Memory B cell (primary cell): ENCODE data around the gene RBBP8NL.
"Not testable (repeated sequence)": the region's sequence is repeated elsewhere in the genome, so short reads cannot be mapped to it uniquely, and the experiment has no call there.

ENCODE experiments used
- ATAC-seq: fragments of 150-1000 bp; cut with Tn5 transposase; 2 replicates; pipeline ENCODE4 v1.10.0; 2021; ENCODE audit warnings: low read depth, mild to moderate bottlenecking, moderate library complexity
- DNase-seq, 2 donors: peaks; one replicate each; pipeline ENCODE4 v3.0.0; 2022; ENCODE audit warnings: low spot score in 2 of 2
- H3K27ac Mint-ChIP-seq: one replicate; pipeline ENCODE4 v1.8.0; 2022; ENCODE audit warnings: mild to moderate bottlenecking, moderate library complexity, mixed read lengths
- H3K27me3 Mint-ChIP-seq: one replicate; pipeline ENCODE4 v1.8.0; 2022; ENCODE audit warnings: mixed read lengths
- H3K36me3 Mint-ChIP-seq: one replicate; pipeline ENCODE4 v1.8.0; 2022; ENCODE audit warnings: mild to moderate bottlenecking, mixed read lengths
- H3K4me1 Mint-ChIP-seq: one replicate; pipeline ENCODE4 v1.8.0; 2022; ENCODE audit warnings: mixed read lengths
- H3K4me3 Mint-ChIP-seq: one replicate; pipeline ENCODE4 v1.8.0; 2022; ENCODE audit warnings: mild to moderate bottlenecking, moderate library complexity, mixed read lengths
- H3K9me3 Mint-ChIP-seq: one replicate; pipeline ENCODE4 v1.8.0; 2022; ENCODE audit warnings: mixed read lengths

RBBP8NL gene

DNA sequence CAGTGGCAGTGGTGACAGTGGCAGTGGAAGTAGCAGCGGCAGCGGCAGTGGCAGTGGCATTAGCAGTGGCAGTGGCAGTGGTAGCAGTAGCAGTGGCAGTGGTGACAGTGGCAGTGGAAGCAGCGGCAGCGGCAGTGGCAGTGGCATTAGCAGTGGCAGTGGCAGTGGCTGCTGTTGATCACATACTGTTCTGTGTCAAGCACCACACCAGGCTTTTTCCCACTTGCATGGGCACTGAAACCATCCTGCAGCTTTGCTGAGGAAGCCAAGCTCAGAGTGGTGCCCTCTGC is 1.3 kb downstream of the RBBP8NL start:
- H3K4me3 Mint-ChIP-seq, ATAC-seq, DNase-seq, H3K27ac Mint-ChIP-seq, H3K4me1 Mint-ChIP-seq, H3K9me3 Mint-ChIP-seq, H3K27me3 Mint-ChIP-seq, H3K36me3 Mint-ChIP-seq: not testable (repeated sequence)

DNA sequence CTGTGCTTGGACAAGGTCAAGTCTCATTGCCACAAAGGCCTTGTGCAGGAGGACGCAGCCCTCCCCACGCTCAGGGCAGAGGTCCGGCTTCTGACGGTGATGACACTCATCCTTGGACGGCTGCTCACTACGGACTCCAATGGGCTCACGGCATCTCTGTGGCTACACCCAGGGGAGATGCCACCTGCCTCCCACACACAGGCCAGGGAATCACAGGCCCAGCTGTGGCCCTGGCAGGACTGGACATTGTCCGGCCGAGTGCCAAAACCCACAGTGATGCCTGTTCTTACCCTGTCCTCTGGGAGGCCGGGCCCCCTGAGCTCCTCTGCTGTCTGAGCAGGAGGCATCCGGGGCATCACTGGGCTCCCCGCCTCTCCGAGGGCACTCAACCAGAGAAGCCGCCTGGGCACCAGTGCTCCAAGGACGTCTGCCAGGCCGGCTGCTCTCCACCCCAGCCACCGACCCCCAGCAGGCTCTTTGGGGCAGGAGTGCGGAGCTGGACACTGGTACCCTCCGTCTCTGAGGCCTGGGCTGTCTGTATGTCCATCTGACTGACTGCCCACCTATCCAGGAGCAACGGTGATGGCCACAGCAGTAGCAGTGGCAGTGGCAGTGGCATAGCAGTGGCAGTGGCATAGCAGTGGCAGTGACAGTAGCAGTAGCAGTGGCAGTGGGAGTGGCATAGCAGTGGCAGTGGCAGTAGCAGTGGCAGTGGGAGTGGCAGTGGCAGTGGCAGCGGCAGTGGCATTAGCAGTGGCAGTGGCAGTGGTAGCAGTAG is 1.9 kb downstream of the RBBP8NL start:
- H3K9me3 Mint-ChIP-seq, result no peaks in the 10 kb centered on the region
- H3K4me1 Mint-ChIP-seq, result no peaks in the 10 kb centered on the region

DNA sequence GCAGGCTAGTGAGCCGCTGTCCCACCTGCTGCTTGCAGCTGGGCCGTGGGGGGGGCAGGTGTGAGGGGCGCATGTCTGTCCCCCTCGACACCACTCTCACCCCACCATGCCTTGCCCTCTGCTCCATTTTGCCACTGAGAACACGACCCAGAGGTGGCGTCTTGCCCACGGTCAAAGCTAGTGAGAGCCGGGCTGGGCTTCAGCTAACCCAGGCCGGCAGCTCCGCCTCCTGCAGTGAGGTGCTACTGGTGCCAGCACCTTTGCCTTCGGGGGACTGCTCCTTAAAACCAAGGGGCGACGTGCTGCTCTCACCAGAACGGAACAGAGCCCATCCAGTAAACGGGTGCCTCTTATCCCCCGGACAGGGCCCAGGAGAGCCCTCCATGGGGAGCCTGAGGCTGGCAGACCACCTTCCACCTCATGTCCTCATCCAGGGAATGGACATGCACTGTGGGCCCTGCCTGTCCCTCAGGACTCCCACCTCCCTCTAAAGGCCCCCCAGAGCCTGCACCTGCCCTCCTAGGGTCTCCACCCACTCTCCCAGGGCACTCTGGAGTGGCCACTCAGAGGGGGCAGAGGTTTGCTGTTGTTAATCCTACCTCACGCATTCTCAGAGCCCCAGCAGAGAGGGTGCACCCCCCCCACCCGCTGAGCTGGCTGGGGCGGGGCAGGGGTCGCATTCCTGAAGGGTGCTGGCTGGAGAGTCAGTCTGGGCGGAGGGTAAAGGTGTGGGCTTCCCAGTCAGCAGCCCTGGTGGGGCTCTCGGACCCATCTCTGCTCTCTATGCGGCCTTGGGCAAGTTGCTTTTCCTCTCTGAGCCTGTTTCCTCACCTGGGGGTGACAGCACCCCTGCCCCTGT is 2.9 kb downstream of the RBBP8NL start:
- peaks cover 13% of the 10 kb centered on the region for H3K27me3 Mint-ChIP-seq
- H3K4me1 Mint-ChIP-seq, result no peaks in the 10 kb centered on the region
- no peak overlapping the region for H3K4me3 Mint-ChIP-seq
- DNase-seq (no peak), ATAC-seq (no peak)
- H3K9me3 Mint-ChIP-seq, result no peaks in the 10 kb centered on the region
- H3K27ac Mint-ChIP-seq, result no peak overlapping the region
- H3K36me3 Mint-ChIP-seq, result no peaks in the 10 kb centered on the region

More for the DNA sequence above, 1.9 kb downstream of the RBBP8NL start:
- ATAC-seq, result no peak
- DNase-seq, result no peak
- Mint-ChIP-seq H3K27me3 (peaks cover 10% of the 10 kb centered on the region), H3K36me3 (no peaks in the 10 kb centered on the region), H3K4me3 (no peak overlapping the region), H3K27ac (no peak overlapping the region)

- Mint-ChIP-seq H3K36me3 (no peaks in the 10 kb centered on the region), H3K9me3 (no peaks in the 10 kb centered on the region), H3K4me1 (no peaks in the 10 kb centered on the region), H3K27me3 (peaks cover 10% of the 10 kb centered on the region), H3K4me3 (no peak overlapping the region), H3K27ac (no peak overlapping the region)
- no peak for ATAC-seq
- no peak for DNase-seq
Measured at GRCh38 chr20:62423326-62423706, 4.0 kb downstream of the RBBP8NL start.

- Mint-ChIP-seq H3K4me3 (no peak overlapping the region), H3K27ac (no peak overlapping the region), H3K27me3 (peaks cover 12% of the 10 kb centered on the region), H3K36me3 (no peaks in the 10 kb centered on the region), H3K9me3 (no peaks in the 10 kb centered on the region), H3K4me1 (no peaks in the 10 kb centered on the region)
- ATAC-seq (no peak), DNase-seq (no peak)
Measured at GRCh38 chr20:62422636-62423325, 4.6 kb downstream of the RBBP8NL start.

DNA sequence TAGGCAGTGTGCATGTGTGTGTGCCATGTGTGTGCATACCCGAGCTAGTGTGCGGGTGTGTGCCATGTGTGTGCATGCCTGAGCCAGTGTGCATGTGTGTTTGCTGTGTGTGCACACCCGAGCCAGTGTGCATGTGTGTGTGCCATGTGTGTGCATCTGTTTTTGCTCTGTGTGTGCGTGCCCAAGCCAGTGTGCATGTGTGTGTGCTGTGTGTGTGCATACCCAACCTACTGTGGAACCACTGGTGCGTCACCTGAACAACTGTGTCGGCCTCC is 5.7 kb downstream of the RBBP8NL start:
- no peak overlapping the region for H3K4me3 Mint-ChIP-seq
- H3K27me3 Mint-ChIP-seq, result peaks cover 13% of the 10 kb centered on the region
- H3K27ac Mint-ChIP-seq, result no peak overlapping the region
- H3K4me1 Mint-ChIP-seq, result no peaks in the 10 kb centered on the region
- no peaks in the 10 kb centered on the region for H3K36me3 Mint-ChIP-seq
- no peak for ATAC-seq
- no peaks in the 10 kb centered on the region for H3K9me3 Mint-ChIP-seq
- no peak for DNase-seq

GRCh38 chr20:62420846-62421715 is 6.3 kb downstream of the RBBP8NL start:
- ATAC-seq, result no peak
- Mint-ChIP-seq H3K9me3 (no peaks in the 10 kb centered on the region), H3K4me1 (no peaks in the 10 kb centered on the region), H3K27me3 (peaks cover 14% of the 10 kb centered on the region), H3K4me3 (no peak overlapping the region), H3K27ac (no peak overlapping the region), H3K36me3 (no peaks in the 10 kb centered on the region)
- DNase-seq, result no peak

GRCh38 chr20:62419759-62420158 is 7.6 kb downstream of the RBBP8NL start:
- Mint-ChIP-seq H3K27me3 (peaks cover 12% of the 10 kb centered on the region), H3K9me3 (no peaks in the 10 kb centered on the region), H3K4me3 (no peak overlapping the region), H3K36me3 (no peaks in the 10 kb centered on the region), H3K4me1 (no peaks in the 10 kb centered on the region), H3K27ac (no peak overlapping the region)
- ATAC-seq (no peak), DNase-seq (no peak)

- H3K9me3 Mint-ChIP-seq, result no peaks in the 10 kb centered on the region
- no peaks in the 10 kb centered on the region for H3K4me1 Mint-ChIP-seq
- H3K27me3 Mint-ChIP-seq, result peaks cover 11% of the 10 kb centered on the region
- no peaks in the 10 kb centered on the region for H3K36me3 Mint-ChIP-seq
- no peak overlapping the region for H3K27ac Mint-ChIP-seq
- no peak for DNase-seq
- H3K4me3 Mint-ChIP-seq, result no peak overlapping the region
- ATAC-seq, result no peak
Measured at GRCh38 chr20:62418709-62419487, 8.4 kb downstream of the RBBP8NL start.

DNA sequence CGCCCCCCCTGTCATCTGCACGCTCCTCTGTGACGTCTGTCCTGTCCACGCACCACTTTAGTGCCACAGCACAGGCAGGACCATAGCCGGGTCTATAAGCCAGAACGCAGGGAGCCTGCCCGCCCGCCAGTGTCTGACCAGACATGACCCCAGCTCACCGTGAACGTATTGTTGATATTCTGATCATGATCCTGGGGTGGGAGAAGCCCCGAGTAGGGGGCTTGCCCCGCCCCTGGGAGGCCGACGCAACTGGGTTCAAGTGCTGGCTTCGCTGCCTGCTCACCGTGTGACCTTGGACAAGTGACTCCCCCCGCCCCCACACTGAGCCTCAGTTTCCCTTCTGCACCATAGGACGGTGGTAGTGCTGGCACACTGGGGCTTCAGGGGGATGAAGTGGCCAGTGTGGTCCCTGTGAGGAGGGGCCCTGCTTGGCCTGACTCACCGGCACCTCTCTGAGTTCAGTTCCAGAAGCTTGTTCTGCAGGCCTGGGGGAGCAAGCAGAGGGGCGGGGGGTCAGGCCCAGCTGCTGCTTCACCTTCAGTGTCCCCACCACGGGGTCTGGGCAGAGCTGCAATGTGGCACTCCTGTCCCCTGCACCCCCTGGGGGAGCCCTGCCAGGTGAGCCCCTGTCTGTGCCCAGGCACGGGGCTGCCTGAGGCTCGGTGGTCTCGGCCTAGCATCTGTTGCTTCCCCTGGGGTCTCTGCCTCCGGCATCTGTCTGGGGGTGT is 9.2 kb downstream of the RBBP8NL start:
- Mint-ChIP-seq H3K36me3 (no peaks in the 10 kb centered on the region), H3K27me3 (peaks cover 11% of the 10 kb centered on the region), H3K4me1 (no peaks in the 10 kb centered on the region), H3K27ac (no peak overlapping the region), H3K4me3 (no peak overlapping the region), H3K9me3 (no peaks in the 10 kb centered on the region)
- DNase-seq (no peak), ATAC-seq (no peak)

- ATAC-seq (no peak), DNase-seq (no peak)
- no peaks in the 10 kb centered on the region for H3K9me3 Mint-ChIP-seq
- H3K27me3 Mint-ChIP-seq, result peaks cover 11% of the 10 kb centered on the region
- H3K36me3 Mint-ChIP-seq, result no peaks in the 10 kb centered on the region
- H3K27ac Mint-ChIP-seq, result no peak overlapping the region
- no peak overlapping the region for H3K4me3 Mint-ChIP-seq
- no peaks in the 10 kb centered on the region for H3K4me1 Mint-ChIP-seq
Measured at GRCh38 chr20:62416651-62417637, 10.4 kb downstream of the RBBP8NL start.
